ENCODE measurements around the gene BDKRB2.

- TF ChIP-seq, protein P1, sequence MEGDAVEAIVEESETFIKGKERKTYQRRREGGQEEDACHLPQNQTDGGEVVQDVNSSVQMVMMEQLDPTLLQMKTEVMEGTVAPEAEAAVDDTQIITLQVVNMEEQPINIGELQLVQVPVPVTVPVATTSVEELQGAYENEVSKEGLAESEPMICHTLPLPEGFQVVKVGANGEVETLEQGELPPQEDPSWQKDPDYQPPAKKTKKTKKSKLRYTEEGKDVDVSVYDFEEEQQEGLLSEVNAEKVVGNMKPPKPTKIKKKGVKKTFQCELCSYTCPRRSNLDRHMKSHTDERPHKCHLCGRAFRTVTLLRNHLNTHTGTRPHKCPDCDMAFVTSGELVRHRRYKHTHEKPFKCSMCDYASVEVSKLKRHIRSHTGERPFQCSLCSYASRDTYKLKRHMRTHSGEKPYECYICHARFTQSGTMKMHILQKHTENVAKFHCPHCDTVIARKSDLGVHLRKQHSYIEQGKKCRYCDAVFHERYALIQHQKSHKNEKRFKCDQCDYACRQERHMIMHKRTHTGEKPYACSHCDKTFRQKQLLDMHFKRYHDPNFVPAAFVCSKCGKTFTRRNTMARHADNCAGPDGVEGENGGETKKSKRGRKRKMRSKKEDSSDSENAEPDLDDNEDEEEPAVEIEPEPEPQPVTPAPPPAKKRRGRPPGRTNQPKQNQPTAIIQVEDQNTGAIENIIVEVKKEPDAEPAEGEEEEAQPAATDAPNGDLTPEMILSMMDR (IDR thresholded peaks at IDR 0.05; ENCODE audit: poor library complexity, severe bottlenecking) = no peak
- TF ChIP-seq, protein P2, sequence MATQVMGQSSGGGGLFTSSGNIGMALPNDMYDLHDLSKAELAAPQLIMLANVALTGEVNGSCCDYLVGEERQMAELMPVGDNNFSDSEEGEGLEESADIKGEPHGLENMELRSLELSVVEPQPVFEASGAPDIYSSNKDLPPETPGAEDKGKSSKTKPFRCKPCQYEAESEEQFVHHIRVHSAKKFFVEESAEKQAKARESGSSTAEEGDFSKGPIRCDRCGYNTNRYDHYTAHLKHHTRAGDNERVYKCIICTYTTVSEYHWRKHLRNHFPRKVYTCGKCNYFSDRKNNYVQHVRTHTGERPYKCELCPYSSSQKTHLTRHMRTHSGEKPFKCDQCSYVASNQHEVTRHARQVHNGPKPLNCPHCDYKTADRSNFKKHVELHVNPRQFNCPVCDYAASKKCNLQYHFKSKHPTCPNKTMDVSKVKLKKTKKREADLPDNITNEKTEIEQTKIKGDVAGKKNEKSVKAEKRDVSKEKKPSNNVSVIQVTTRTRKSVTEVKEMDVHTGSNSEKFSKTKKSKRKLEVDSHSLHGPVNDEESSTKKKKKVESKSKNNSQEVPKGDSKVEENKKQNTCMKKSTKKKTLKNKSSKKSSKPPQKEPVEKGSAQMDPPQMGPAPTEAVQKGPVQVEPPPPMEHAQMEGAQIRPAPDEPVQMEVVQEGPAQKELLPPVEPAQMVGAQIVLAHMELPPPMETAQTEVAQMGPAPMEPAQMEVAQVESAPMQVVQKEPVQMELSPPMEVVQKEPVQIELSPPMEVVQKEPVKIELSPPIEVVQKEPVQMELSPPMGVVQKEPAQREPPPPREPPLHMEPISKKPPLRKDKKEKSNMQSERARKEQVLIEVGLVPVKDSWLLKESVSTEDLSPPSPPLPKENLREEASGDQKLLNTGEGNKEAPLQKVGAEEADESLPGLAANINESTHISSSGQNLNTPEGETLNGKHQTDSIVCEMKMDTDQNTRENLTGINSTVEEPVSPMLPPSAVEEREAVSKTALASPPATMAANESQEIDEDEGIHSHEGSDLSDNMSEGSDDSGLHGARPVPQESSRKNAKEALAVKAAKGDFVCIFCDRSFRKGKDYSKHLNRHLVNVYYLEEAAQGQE (IDR thresholded peaks at IDR 0.05; ENCODE audit: borderline replicate concordance) = no peak
- TF ChIP-seq EP300 (conservative IDR thresholded peaks at IDR 0.05; ENCODE audit: poor library complexity, severe bottlenecking) = no peak
- no peak for TF ChIP-seq POLR2AphosphoS5 (IDR thresholded peaks at IDR 0.05)
- TF ChIP-seq TAF1 (IDR thresholded peaks at IDR 0.05; ENCODE audit: low read depth) = no peak
- no peak for TF ChIP-seq EZH2 (IDR thresholded peaks at IDR 0.05; ENCODE audit: borderline replicate concordance, insufficient read depth, low read length, poor library complexity, severe bottlenecking)
- no peak for TF ChIP-seq MXI1 (conservative IDR thresholded peaks at IDR 0.05; ENCODE audit: poor library complexity, severe bottlenecking)
- no peak for TF ChIP-seq RAD21 (conservative IDR thresholded peaks at IDR 0.05)
- TF ChIP-seq SMC3 (conservative IDR thresholded peaks at IDR 0.05; ENCODE audit: poor library complexity) = no peak
Measured at GRCh38 chr14:96239711-96240141, 35.1 kb downstream of the BDKRB2 start.
